ENCODE results near the gene DNAJC3. TPM values are rescaled to one million over a fixed set of nuclear protein-coding genes. Genes with fewer than 3 reads are reported as not detected.
"Not testable (repeated sequence)": the region's sequence is repeated elsewhere in the genome, so short reads cannot be mapped to it uniquely, and the experiment has no call there.

Gene DNAJC3
- polyA plus RNA-seq, 1 of the 3 experiments (the other 2 are of a cell fraction), result 5.8 TPM

DNA sequence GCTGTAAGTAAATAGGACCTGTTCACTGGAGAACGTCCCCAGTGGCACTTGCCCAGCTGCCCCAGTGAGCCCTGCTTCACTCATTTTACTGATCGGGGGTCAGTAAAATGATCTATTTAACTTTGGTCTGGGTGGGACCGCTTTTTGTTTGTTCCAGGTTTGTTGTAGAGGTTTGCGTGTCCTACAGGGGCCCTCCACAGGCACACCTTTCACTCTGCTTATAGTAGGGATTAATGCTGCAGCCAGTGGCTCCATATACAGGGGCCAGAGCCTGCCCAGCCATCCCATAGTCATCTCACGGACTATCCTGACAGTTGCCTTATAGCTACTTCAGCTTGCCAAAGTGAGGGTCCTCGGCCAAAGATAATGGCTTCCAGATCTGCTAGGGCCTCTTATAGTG is 104.1 kb downstream of the DNAJC3 start:
- peaks cover 6 to 22% of the 10 kb centered on the region in 2 experiments for H3K36me3 ChIP-seq (replicated peaks in 1 of 2; ENCODE audit: control insufficient read depth in 1 of 2, insufficient read depth in 2 of 2, low read length in 1 of 2)
- no peaks in the 10 kb centered on the region for H3K27me3 ChIP-seq (ENCODE audit: insufficient read depth)
- no peak overlapping the region for H3K27ac ChIP-seq (ENCODE audit: low read depth in 2 of 2, low read length in 1 of 2)
- H3F3A ChIP-seq (replicated peaks; ENCODE audit: insufficient read depth), result peaks cover 2% of the 10 kb centered on the region
- ChIA-PET CTCF (interaction anchor here (1.1 kb wide), 1 partner anchor 78 kb away, joined by 3 read pairs; no protein-coding TSS in a partner anchor), POLR2A (no interaction called here)
- H3K9me3 ChIP-seq, result no peaks in the 10 kb centered on the region
- no peak overlapping the region for H2AFZ ChIP-seq (ENCODE audit: low read depth)
- no peak for TF ChIP-seq RFX5 (IDR thresholded peaks at IDR 0.05; ENCODE audit: low read length)
- no peak for TF ChIP-seq EZH2phosphoT487 (IDR thresholded peaks at IDR 0.05; ENCODE audit: borderline replicate concordance, low read depth)
- no peak for TF ChIP-seq ZBTB33 (IDR thresholded peaks at IDR 0.05; ENCODE audit: borderline replicate concordance, low read depth)
- no peak for TF ChIP-seq USF2 (IDR thresholded peaks at IDR 0.05; ENCODE audit: borderline replicate concordance, low read depth, low read length)
- TF ChIP-seq, protein P1, sequence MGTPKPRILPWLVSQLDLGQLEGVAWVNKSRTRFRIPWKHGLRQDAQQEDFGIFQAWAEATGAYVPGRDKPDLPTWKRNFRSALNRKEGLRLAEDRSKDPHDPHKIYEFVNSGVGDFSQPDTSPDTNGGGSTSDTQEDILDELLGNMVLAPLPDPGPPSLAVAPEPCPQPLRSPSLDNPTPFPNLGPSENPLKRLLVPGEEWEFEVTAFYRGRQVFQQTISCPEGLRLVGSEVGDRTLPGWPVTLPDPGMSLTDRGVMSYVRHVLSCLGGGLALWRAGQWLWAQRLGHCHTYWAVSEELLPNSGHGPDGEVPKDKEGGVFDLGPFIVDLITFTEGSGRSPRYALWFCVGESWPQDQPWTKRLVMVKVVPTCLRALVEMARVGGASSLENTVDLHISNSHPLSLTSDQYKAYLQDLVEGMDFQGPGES (IDR thresholded peaks at IDR 0.05; ENCODE audit: low read depth, low read length), result no peak
- TF ChIP-seq POLR2AphosphoS5 (IDR thresholded peaks at IDR 0.05; ENCODE audit: low read depth, low read length), result no peak
- TF ChIP-seq RCOR1 (IDR thresholded peaks at IDR 0.05; ENCODE audit: low read length), result no peak
- TF ChIP-seq CTCF (IDR thresholded peaks at IDR 0.05), result no peak
- no peak for TF ChIP-seq SMC3 (IDR thresholded peaks at IDR 0.05; ENCODE audit: low read depth, low read length)
- TF ChIP-seq, protein P2, sequence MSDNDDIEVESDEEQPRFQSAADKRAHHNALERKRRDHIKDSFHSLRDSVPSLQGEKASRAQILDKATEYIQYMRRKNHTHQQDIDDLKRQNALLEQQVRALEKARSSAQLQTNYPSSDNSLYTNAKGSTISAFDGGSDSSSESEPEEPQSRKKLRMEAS (IDR thresholded peaks at IDR 0.05; ENCODE audit: low read depth), result no peak
- TF ChIP-seq RAD21 (IDR thresholded peaks at IDR 0.05; ENCODE audit: low read length), result no peak
- no peak for TF ChIP-seq TCF12 (IDR thresholded peaks at IDR 0.05)
- no peak for TF ChIP-seq FOXJ3 (CRISPR knock-in tag; IDR thresholded peaks at IDR 0.05)
- no peak for TF ChIP-seq ELF1 (IDR thresholded peaks at IDR 0.05)
- TF ChIP-seq TAF1 (IDR thresholded peaks at IDR 0.05; ENCODE audit: borderline replicate concordance, low read depth, low read length), result no peak
- no peak for TF ChIP-seq SIN3A (IDR thresholded peaks at IDR 0.05; ENCODE audit: borderline replicate concordance, low read depth, low read length)
- TF ChIP-seq MXI1 (IDR thresholded peaks at IDR 0.05; ENCODE audit: low read depth, low read length), result no peak
- no peak for TF ChIP-seq PBX3 (IDR thresholded peaks at IDR 0.05)
- peaks cover 8 to 18% of the 10 kb centered on the region in 2 experiments; a peak in 3 of 4 replicates for H3K4me1 ChIP-seq (ENCODE audit: control insufficient read depth in 1 of 2, insufficient read depth in 2 of 2, low read depth in 1 of 2, low read length in 1 of 2)
- no peaks in the 10 kb centered on the region for H4K20me1 ChIP-seq (ENCODE audit: insufficient read depth)
- no peak overlapping the region for H3K9ac ChIP-seq
- WGBS (ENCODE audit: low lambda C conversion rate), result 96% methylated on average over 4 of the region's 6 CpGs
- no peak overlapping the region for H3K4me3 ChIP-seq (ENCODE audit: low read depth in 2 of 2, low read length in 1 of 2)
- no peak for DNase-seq
- peaks cover 3% of the 10 kb centered on the region; the same call in 1 of the 2 replicates for H3K79me2 ChIP-seq (ENCODE audit: insufficient read depth)
- H3K9me2 ChIP-seq, result no peaks in the 10 kb centered on the region
- H3K4me2 ChIP-seq, result no peak overlapping the region

DNA sequence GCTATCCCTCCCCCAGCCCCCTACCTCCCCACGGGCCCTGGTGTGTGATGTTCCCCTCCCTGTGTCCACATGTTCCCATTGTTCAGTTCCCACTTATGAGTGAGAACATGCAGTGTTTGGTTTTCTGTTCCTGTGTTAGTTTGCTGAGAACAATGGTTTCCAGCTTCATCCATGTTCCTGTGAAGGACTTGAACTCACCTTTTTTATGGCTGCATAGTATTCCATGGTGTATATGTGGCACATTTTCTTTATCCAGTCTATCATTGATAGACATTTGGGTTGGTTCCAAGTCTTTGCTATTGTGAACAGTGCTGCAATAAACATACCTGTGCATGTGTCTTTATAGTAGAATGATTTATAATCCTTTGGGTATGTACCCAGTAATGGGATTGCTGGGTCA is 105.0 kb downstream of the DNAJC3 start:
- H3K9ac ChIP-seq; H3K4me2 ChIP-seq; H3K27ac ChIP-seq (ENCODE audit: low read depth in 2 of 2, low read length in 1 of 2); H3K9me3 ChIP-seq; POLR2A ChIA-PET; DNase-seq; H3K9me2 ChIP-seq; H2AFZ ChIP-seq (ENCODE audit: low read depth); H3K79me2 ChIP-seq (ENCODE audit: insufficient read depth); H3K27me3 ChIP-seq (ENCODE audit: insufficient read depth); H3K4me3 ChIP-seq (ENCODE audit: low read depth in 2 of 2, low read length in 1 of 2); H3F3A ChIP-seq (replicated peaks; ENCODE audit: insufficient read depth); H4K20me1 ChIP-seq (ENCODE audit: insufficient read depth): not testable (repeated sequence)
- H3K4me1 ChIP-seq (ENCODE audit: control insufficient read depth in 1 of 2, insufficient read depth in 2 of 2, low read depth in 1 of 2, low read length in 1 of 2), result peaks cover 8 to 18% of the 10 kb centered on the region in 2 experiments; a peak in 3 of 4 replicates
- WGBS (ENCODE audit: low lambda C conversion rate), result 93% methylated on average over 1 of the region's 1 CpG
- CTCF ChIA-PET, result interaction anchor here (0.9 kb wide), 1 partner anchor 121 kb away, joined by 3 read pairs; no protein-coding TSS in a partner anchor
- H3K36me3 ChIP-seq (replicated peaks in 1 of 2; ENCODE audit: control insufficient read depth in 1 of 2, insufficient read depth in 2 of 2, low read length in 1 of 2), result peaks cover 3 to 25% of the 10 kb centered on the region in 2 experiments
